Lower leg skin (tissue), 3 donors: ENCODE measurements around the gene TBC1D24.

Source experiments
- CTCF ChIP-seq, 3 donors: fragments of 450-650 bp; IDR thresholded peaks; one replicate each; pipeline ENCODE4 v1.5.1; 2016; ENCODE audit warnings: antibody characterized with exemption in 3 of 3, mild to moderate bottlenecking in 3 of 3, moderate library complexity in 2 of 3
- POLR2A ChIP-seq, 2 donors: fragments of 450-650 bp; IDR thresholded peaks; one replicate each; pipeline ENCODE4 v1.6.1; 2016 to 2017; ENCODE audit warnings: antibody characterized with exemption in 2 of 2, mild to moderate bottlenecking in 1 of 2, moderate library complexity in 1 of 2

- TF ChIP-seq CTCF (IDR thresholded peaks at IDR 0.05) (no peak), POLR2A (IDR thresholded peaks at IDR 0.05) (no peak)
Observed at GRCh38 chr16:2450975-2451381, 23.9 kb upstream of the TBC1D24 start.
